Dermis microvascular lymphatic vessel endothelial cell (primary cell): ENCODE data around the gene MAPK14. TPM values are rescaled to one million over a fixed set of nuclear protein-coding genes. Genes with fewer than 3 reads are reported as not detected.
"Not testable (repeated sequence)": the region's sequence is repeated elsewhere in the genome, so short reads cannot be mapped to it uniquely, and the experiment has no call there.

ENCODE experiments used
- DNase-seq, 2 donors: peaks; one replicate each; pipeline versions ENCODE4 v3.0.0 to v3.0.0-alpha.2; 2010; ENCODE audit warnings: low read depth in 2 of 2
- total RNA-seq: library from RNA; depleted of rRNA; stranded (reverse); fragments of >200 nt; gene quantifications from 2 replicates; pipeline ENCODE4 v1.2.1, GENCODE V29; 2014

The MAPK14 gene
- total RNA-seq, 1 donor from 2014 or later = 34.5 TPM

DNA sequence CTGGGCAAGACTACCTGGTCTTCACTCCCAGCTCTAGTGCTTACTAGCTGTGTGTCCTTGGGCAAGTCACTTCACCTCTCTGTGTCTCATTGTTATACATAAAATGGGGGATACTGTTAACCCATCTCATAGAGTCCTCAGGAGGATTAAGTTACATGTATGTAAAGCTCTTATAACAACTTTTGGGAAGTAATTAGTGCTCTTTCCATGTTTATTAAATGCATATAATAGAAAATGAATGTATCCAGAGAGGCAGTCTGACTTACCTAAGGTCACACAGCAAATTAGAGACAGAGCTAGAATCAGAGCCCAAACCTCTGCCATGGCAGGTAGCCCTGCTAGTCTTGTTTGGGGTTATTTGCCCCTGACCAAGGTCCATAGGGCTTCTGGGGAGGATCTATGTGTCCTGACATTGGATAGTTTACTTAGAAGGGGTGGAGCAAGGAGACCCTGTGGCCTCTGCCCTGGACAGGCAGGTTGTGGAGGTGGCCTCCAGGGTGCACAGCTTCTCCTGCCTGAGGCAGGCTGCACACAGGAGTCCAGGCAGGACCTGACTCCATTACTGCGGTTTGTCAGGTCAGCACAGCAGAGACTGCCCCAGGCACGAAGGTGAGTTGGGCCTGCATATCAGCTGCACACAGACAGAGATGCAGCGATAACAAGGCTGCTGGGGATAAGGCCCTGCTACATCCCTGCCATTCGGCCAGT lies 94.3 kb downstream of the MAPK14 start:
- no peak for DNase-seq

DNA sequence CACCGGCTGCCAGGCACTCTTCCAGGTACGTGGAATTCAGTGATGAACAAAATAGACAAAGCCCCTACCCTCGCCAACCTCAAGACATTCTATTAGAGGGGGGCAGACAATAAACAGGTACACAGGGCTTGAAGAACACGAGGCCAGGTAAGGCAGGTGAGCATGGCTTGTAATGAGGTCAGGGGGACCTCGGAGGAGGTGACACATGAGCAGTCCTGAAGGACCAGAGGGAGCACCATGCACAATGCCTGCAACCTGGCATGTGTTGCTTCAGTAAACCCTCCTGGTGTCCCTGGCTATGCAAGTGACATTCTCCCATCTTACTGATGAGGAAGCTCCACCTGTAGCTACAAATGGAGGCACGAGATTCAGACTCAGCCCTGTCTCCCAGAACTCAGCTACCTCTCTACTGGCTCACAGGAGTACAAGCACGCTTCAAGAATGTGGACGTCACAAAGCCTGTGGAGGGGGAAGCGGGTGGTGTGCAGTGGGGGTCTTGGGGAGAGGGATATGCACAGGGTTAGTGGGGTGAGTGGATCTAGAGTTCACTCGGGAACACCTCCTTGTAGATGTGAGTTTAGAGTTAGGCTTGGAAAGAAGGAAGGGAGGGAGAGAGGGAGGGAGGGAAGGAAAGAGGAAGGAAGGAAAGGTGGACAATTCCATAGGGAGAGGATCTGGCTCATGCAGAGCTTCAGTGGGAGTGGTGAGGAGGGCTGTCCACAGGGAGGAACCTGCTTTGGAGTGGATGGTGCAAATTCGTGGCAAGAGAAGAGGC lies 95.1 kb downstream of the MAPK14 start:
- DNase-seq = no peak

DNA sequence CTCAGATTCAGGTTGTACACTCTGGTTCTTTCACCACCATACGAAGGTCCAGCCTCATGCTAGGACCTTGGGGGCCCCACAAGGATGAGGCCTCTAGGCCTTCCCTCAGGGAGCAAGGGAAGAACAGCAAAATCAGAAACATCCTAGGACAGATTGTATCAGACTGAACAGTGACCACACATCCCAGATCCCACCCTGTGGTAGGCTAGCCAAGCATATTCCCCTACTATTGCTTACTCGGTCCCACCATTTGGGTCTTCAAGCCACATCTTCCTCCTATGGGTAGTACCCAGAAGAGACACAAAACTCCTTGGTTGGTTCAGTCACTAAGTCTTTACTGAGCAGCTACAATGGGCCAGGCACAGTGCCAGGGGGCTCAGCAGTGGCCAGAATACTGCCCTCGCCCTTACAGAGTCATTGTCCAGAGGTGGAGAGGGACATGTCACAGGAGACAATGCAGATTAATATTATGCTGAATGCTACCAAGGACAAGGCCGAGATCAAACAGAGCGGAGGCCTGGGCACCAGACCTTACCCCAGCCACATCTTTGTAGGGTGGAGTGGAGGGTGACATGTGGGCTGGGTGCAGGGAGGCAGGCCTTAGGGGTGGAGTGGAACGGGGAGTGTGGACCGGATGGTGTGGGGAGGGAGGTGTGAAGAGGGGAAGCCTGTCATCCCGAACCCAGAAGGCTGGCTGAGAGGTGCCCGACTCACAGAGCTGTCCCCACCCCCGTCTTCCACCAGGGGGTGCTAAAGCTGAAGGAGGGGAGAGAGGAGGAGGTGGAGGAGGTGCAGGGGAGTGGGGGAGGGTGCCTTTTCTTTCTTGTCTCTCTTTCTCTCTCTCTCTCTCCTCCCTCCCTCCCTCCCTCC lies 95.9 kb downstream of the MAPK14 start:
- peak in 1 of 2 donors; percentile 75 for DNase-seq

DNA sequence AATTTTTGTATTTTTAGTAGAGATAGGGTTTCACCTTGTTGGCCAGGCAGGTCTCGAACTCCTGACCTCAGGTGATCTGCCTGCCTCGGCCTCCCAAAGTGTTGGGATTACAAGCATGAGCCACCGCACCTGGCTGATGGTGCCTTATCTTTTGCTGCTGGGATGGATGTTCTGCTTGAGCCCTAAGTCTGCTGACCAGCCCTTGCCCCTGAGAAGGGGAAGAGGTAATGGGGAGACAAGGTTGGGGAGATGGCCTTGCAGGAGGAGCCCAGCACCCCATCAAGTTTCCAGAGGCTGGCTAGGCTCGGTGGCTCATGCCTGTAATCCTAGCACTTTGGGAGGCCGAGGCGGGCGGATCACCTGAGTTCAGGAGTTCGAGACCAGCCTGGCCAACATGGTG lies 96.7 kb downstream of the MAPK14 start:
- DNase-seq = not testable (repeated sequence)

DNA sequence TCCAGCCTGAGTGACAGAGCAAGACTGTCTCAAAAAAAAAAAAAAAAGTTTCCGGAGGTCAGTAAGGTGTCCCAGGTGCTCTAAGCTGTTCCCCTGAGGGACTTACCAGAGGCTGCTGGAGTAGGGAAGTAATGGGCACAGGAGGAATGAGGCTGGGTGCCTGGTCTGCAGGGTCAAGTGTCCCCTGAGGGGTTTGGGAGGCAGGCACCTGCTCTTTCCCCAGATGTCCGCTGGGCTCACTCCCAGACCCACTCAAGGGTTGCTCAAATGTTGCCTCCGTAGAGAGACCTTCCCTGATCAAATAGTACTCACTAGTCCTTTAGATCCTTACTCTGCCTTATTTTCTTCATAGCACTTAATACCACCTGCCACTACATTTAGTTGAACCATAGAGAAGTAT lies 97.3 kb downstream of the MAPK14 start:
- no peak for DNase-seq

DNA sequence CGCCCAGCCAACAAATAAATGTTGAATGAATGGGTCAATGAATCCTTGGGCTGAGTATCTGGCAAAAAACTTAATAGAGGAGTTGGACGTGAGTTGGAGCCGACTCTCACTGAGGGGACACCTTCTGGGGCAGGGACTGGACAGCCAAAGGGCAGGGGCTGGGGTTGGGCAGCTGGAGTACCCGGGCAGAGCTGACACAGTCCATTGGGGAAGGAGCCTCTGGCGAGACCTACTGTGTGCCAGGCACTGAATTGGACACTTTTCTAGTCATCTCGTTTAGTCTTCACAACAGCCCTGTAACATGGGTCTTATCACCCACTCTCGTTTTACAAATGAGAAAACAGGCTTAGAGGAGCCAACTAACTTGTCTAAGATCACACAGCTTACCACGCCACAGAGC lies 98.0 kb downstream of the MAPK14 start:
- DNase-seq = no peak

DNA sequence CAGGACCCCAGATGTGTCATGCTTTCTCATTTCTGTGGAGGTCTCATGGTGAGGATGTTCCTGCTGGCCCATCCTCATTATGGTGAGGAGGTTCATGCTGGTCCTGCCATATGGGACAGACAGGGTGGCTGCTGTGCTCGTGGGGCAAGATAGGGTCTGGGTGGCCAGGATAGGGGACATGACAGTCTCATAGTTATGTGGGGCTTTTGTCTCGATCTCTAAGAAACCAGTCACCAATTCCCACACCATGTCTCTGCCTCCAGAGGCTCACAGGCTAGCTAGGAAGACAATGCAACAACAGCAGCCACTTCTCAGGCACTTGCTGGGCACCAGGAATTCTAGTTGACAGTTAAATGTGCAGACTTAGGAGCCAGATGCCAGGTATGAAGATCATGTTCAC lies 98.5 kb downstream of the MAPK14 start:
- no peak for DNase-seq

DNA sequence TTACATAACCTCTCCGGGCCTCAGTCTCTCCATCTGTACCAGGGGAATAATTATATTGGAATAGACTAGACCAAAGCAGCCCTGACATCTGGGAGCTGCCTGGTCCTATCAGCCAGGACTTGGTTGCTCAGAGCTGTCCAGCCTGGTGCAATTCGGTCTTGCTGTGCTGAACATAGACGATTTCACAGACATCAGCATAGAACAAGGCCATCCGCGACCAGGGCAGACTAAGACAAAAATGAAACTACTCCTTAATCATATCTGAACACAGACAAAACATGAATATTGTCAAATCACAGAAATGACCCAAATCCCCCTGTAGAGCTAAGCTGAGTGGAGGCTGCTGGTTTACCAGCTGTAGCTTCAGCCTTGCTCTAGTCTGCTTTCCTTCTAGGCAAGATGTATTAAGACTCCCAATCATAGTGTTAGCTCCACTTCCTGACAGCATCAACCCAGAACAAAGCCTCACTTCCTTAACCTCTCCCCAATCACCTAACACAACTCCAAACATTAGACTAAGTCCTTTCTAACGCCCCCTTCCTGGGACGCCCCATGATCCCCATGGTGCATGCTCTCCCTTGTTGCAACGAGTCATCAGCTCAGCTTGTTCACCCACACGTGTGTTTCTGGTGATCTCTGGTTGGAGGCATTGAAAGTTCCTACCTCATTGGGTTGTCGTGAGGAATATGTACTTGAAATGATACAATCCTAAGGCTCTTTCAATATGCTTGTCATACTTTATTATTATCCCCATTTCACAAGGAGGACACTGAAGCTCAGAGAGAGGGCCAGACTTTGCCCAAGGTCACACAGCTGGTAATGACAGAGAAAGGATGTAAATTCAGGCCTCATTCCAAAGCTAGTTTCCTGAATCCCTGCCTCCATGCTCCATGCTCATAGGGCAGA lies 99.2 kb downstream of the MAPK14 start:
- DNase-seq = peak in 1 of 2 donors; percentile 24

DNA sequence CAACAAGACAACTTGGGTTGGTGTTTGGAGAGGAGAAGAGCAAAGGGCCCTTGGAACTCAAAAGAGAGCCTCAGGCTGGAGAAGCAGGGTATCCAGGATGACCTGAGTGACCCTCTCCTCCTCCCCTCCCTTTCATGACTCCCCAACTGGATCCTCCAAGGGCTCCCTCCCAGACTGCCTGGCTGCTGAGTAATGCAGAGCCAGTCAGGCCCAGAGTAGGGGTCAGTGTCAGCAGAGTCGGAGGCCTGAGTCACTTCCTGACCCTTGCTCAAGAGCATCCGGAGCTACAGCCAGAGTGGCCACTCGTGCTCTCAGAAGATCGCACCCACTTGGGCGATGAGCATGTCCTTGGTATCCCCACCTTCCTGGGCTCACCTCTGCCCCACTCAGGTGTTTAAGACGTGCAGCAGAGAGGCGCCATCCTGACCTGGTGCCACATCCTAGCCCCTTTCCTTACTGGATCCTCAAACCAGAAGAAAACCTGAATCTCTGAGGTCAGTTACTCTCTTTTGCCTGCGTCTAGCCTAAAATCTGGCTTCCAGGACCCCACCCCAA lies 99.9 kb downstream of the MAPK14 start:
- DNase-seq = peak; percentile 37 to 88

DNA sequence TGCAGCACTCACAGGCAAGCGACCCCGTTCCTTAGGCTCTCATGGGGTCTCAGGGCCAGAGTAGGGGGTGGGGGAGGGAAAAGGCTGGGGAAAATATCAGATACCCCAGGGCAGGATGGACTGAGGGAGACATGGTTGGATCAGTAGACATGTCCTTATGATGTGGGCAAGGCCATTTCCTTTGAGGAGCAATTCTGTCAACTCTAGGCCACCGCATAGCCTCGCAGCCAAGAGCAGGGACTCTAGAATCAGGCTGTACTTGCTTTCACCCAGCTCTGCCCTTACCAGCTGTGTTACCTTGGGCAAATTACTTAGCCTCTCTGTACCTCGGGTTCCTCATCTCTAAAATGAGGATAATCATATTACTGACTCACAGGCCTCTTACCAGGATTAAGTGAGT lies 100.5 kb downstream of the MAPK14 start:
- no peak for DNase-seq

DNA sequence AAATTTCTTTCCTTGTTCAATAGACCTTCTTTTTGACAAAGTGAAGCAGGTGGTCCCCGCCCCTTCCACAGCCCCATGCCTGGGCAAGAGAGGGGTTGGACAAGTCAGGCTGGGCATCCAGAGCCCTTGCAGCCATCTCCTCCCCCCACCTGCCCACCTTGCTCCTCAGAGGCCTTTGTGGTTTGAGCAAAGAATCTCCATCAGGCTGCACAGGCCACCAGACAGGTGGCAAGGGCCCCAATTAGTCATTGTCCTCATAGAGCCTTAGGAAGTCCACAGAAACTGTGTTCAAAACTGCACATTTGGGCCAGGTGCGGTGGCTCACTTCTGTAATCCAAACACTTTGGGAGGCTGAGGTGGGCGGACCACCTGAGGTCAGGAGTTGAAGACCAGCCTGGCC lies 101.2 kb downstream of the MAPK14 start:
- no peak for DNase-seq

DNA sequence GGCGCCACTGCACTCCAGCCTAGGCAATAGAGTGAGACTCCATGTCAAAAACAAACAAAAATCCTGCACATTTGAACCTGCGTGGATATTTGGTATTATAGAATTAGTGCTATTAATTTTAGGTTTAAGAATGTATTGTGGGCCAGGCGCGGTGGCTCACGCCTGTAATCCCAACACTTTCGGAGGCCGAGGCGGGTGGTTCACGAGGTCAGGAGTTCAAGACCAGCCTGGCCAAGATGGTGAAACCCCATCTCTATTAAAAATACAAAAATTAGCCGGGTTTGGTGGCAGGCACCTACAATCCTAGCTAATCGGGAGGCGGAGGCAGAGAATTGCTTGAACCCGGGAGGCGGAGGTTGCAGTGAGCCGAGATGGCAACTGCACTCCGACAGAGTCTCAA lies 101.7 kb downstream of the MAPK14 start:
- DNase-seq = not testable (repeated sequence)

DNA sequence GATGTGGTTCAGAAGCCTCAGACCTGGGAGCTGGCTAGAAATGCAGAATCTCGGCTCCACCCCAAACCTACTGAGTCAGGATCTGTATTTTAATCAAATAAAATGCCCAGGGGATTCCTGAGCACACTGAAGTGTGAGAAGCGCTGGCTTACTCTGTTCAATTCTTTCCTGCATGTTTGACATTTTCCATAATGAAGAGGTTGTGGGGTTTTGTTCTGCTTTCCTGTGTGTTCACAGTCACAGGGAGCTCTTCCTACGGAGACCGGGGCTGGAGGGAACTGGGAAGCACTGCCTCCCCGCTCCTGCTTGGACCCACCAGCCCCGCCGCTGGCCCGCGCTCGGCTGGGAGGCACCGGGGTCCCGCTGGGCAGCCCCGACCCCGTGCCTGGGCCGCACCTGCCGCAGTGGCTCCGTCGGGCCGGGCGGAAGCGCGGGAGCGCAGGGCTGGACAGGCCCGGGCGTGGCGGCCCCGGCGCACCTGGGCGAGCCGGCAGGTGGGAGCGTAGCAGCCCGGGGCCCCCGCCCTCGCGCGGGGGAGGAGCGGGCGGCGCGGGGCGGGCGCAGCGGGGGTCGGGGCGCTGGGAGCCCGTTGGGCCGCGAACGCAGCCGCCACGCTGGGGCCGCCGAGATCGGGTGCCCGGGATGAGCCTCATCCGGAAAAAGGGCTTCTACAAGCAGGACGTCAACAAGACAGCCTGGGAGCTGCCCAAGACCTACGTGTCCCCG lies 102.5 kb downstream of the MAPK14 start, which contains the start of gene MAPK13:
Gene MAPK13, plus strand, starts transcription at position 573 of the 726 bp plus-strand sequence. Its CDS starts 70 bp downstream, at position 643.
- peak in 1 of 2 donors; percentile 41 for DNase-seq

DNA sequence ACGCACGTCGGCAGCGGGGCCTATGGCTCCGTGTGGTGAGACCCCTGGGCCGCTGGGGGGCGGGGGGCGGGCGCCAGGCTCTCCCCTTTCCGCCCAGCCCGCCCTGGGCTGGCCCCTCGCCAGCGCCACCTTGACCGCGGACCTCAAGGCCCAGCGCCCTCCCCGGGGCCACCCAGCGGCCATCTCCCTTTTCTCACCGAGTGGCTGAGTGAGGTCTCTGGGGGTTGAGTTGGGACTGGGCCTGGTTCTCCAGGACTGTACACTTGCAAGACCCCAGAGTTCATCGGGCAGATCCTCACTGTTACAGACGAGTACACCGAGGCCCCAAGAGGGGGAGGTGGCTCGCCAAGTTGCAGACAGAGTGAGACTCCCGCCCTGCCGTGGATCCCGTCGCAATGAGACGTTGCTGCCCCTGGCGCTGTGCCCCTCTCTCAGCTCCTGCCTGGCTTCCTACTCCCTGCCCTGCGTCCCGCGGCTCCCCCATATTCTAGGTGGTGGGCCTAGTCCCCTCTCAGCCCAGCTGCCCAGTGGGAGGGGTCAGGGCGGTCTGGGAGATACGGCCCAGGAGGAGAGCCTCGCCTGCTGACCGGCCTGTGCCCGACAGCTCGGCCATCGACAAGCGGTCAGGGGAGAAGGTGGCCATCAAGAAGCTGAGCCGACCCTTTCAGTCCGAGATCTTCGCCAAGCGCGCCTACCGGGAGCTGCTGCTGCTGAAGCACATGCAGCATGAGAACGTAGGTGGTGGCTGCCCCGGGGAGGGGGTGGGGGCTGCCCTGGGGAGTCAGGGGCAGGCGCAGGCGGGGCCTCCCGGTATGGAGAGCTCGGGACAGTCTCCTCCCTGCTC lies 103.3 kb downstream of the MAPK14 start:
- DNase-seq = peak in 1 of 2 donors; percentile 34

DNA sequence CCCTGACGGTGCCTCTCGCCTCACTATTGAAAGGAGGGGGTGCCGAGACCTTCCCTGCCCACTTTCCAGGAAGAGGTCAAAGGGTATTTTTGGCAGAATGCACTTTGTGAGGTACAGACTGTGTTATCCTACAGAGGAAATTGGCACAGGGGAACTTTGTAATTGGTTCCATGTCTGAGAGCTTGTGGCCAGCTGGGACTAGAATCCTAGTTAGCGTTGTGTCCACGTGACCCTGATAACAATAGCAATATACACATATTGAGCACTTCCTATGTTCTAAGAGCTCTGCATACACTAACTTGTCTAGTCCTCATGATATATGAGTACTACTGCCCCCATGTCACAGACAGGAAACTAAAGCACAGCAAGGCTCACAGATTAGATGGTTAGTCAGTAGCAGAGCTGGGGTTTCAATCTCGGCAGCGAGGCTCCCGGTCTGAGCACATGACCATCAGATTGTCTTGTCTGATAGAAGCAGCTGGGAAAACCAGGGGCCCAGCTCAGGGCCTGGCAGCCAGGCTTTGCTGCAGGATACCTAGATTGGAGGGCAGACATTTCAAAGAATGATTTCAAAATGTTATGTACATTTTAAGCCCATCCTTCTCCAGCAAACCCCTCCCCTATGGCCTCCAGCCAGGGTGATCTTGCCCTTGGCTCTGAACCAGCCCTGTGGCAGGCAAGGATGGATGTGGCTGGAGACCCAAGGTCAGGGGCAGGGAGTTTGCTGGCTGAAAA lies 104.1 kb downstream of the MAPK14 start:
- peak; percentile 70 to 98 for DNase-seq

DNA sequence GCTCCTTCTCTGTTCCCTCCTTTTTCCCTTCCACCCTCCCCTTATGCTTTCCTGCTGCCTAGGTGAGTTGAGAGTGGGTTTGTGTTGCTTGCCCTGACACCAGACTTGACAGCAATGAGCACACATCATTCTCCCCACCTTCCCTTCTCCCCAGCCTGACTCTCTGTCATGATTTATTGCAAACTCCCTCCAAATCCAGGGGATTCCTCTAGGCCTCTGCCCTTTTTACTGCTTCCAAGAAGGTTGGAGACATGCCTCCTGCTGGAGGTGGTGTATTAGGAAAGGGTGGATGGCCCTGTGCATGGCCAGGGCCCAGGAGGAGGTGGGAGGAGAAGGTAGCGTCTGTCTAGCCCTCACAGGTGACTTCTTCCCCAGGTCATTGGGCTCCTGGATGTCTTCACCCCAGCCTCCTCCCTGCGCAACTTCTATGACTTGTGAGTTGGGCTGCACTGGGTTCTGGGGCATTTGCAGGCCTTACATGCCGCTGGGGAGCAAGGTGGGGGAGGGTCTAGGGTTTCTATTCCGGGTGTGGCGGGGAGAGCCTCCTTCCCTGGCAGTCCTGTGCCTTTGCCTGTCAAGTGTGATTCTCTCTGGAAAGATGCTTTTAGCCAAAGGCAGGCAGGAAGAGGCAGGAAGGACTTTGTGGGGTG lies 104.8 kb downstream of the MAPK14 start:
- DNase-seq = no peak

DNA sequence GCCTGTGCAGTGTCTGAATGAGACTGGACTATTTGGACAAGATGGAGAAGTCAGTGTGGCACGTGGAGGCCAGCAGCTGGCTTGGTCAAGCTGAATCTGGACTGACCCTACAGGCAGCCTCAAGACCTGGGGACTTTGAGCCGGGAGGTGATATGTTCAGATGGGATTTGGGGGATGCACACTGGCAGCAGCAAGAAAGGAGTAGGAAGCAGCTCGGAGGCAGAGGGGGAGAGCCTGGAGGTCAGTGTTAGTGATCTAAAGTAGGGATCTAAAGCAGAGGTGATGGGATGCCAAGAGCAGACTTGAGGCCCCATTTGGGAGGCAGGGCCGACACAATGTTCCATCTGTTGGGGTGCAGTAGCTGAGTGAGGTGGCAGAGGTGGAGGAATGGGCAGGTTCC lies 105.5 kb downstream of the MAPK14 start:
- DNase-seq = no peak

DNA sequence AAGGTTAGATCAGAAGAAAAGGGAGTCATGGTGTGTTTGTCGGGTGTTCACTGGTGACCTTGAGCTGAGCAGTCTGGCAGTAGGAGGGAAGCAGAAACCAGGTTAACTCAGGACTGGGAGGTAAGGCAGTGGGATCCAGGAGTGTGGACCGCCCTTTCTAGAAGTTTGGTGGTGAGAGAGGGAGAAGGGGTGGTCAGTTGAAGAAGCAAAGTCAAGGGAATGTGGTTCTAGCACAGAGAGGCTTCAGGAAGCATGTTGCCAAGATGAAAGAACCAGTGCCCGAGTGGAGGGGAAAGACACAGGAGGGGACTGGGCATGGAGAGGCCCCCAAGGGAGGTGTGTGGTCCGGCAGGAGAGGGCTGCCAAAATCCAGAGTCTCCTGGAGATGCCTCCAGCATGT lies 106.3 kb downstream of the MAPK14 start:
- DNase-seq = no peak
